A549 (cell line): Measurements from ENCODE around the gene GOLGA2. TPM values are rescaled to one million over a fixed set of nuclear protein-coding genes. Genes with fewer than 3 reads are reported as not detected.

Experiments
- ATAC-seq, 2 experiments: fragments of 200-7000 bp in 1 of 2; fragments of >200 bp in 1 of 2; cut with Nextera tagmentation in 1 of 2; cut with Tn5 transposase in 1 of 2; 3 replicates each; pipeline versions ENCODE4 v1.8.0 to v1.9.1; 2018 to 2020; ENCODE audit warnings: mild to moderate bottlenecking in 1 of 2, moderate library complexity in 1 of 2
- CTCF ChIA-PET: fragments of 300-600 bp; sonication (Branson Sonifier 250); formaldehyde crosslinking; extraction: SDS; loops from one replicate; lab custom pipeline; 2021; ENCODE audit warnings: antibody characterized with exemption, inconsistent platforms; lab: Yijun Ruan, JAX
- POLR2A ChIA-PET: fragments of 350-600 bp; formaldehyde crosslinking; extraction: SDS; loops from one replicate; lab custom pipeline; 2021; ENCODE audit warnings: antibody characterized with exemption, inconsistent platforms; lab: Yijun Ruan, JAX
- DNase-seq, 2 experiments: peaks; one replicate each; pipeline versions ENCODE4 v3.0.0 to v3.0.0-alpha.2; 2011 to 2016; ENCODE audit warnings: low read depth in 1 of 2, low spot score in 1 of 2
- FAIRE-seq: peaks from 2 replicates; lab custom pipeline; 2011; peaks lifted over from hg19 to GRCh38; lab: Jason Lieb, UNC
- H3K27ac ChIP-seq, 2 experiments: fragments of >200 bp; sonication (Bioruptor Twin); formaldehyde crosslinking; 3 replicates each; pipeline ENCODE4 v1.5.1; 2016 to 2017
- H3K4me1 ChIP-seq: fragments of >200 bp; sonication (Bioruptor Twin); formaldehyde crosslinking; 3 replicates; pipeline ENCODE4 v1.6.1; 2016
- H3K4me2 ChIP-seq: fragments of >200 bp; sonication (Bioruptor Twin); formaldehyde crosslinking; 3 replicates; pipeline ENCODE4 v1.6.1; 2016
- H3K4me3 ChIP-seq: fragments of >200 bp; sonication (Bioruptor Twin); formaldehyde crosslinking; 3 replicates; pipeline ENCODE4 v1.5.1; 2016
- H3K9me3 ChIP-seq: fragments of >200 bp; sonication (Bioruptor Twin); formaldehyde crosslinking; 3 replicates; pipeline ENCODE4 v1.6.1; 2016
- BHLHE40 ChIP-seq: IDR thresholded peaks from 2 replicates; pipeline ENCODE4 v1.6.1; 2012; ENCODE audit warnings: low read depth, low read length, inconsistent platforms
- CTCF ChIP-seq: fragments of >200 bp; sonication (Bioruptor Twin); formaldehyde crosslinking; IDR thresholded peaks from 3 replicates; pipeline ENCODE4 v1.5.1; 2016
- E2F6 ChIP-seq: IDR thresholded peaks from 2 replicates; pipeline ENCODE4 v1.6.1; 2012; ENCODE audit warnings: low read depth, borderline replicate concordance
- EP300 ChIP-seq, 2 experiments: fragments of >200 bp; sonication (Bioruptor Twin); formaldehyde crosslinking; IDR thresholded peaks; 2 replicates in 1 of 2; 3 replicates in 1 of 2; pipeline ENCODE4 v1.6.1; 2016 to 2017
- GATA3 ChIP-seq: IDR thresholded peaks from 2 replicates; pipeline ENCODE4 v1.6.1; 2012; ENCODE audit warnings: borderline replicate concordance
- HDAC2 ChIP-seq: fragments of 200-600 bp; sonication (generic); IDR thresholded peaks from 2 replicates; pipeline ENCODE4 v1.6.1; 2016
- HEYL ChIP-seq: fragments of 250-450 bp; sonication (Bioruptor Pico); IDR thresholded peaks from 2 replicates; pipeline ENCODE4 v1.8.0; 2021; ENCODE audit warnings: mild to moderate bottlenecking, moderate library complexity
- KDM1A ChIP-seq: fragments of 200-600 bp; sonication (generic); IDR thresholded peaks from 2 replicates; pipeline ENCODE4 v1.6.1; 2016; ENCODE audit warnings: low read depth, mild to moderate bottlenecking
- MAFK ChIP-seq: fragments of 450-650 bp; IDR thresholded peaks from 2 replicates; pipeline ENCODE4 v1.6.1; 2014; ENCODE audit not compliant: partially characterized antibody
- NPAS2 ChIP-seq: fragments of 250-450 bp; sonication (Bioruptor Pico); IDR thresholded peaks from 2 replicates; pipeline ENCODE4 v1.8.0; 2022; ENCODE audit warnings: mild to moderate bottlenecking, moderate library complexity, borderline replicate concordance
- POLR2A ChIP-seq: IDR thresholded peaks from 2 replicates; pipeline ENCODE4 v1.6.1; 2012; ENCODE audit warnings: mild to moderate bottlenecking, low read length
- POLR2AphosphoS2 ChIP-seq: conservative IDR thresholded peaks from 2 replicates; pipeline ENCODE4 v1.6.1; 2012; ENCODE audit warnings: low read length, improper control_type of control experiment, inconsistent platforms
- RAD21 ChIP-seq, 2 experiments: fragments of >200 bp in 1 of 2; sonication (Bioruptor Twin) in 1 of 2; formaldehyde crosslinking in 1 of 2; IDR thresholded peaks in 1 of 2; conservative IDR thresholded peaks in 1 of 2; 2 replicates in 1 of 2; 3 replicates in 1 of 2; pipeline ENCODE4 v1.6.1; 2012 to 2018; ENCODE audit warnings: inconsistent platforms in 1 of 2
- RCOR1 ChIP-seq: fragments of 150-350 bp; IDR thresholded peaks from 2 replicates; pipeline ENCODE4 v1.6.1; 2014; ENCODE audit warnings: antibody characterized with exemption, low read length, low read depth
- RNF2 ChIP-seq: fragments of 200-600 bp; sonication (generic); IDR thresholded peaks from 2 replicates; pipeline ENCODE4 v1.6.1; 2016; ENCODE audit warnings: low read depth, mild to moderate bottlenecking, antibody characterized with exemption, moderate library complexity, borderline replicate concordance
- SREBF2 ChIP-seq: fragments of 450-650 bp; IDR thresholded peaks from 2 replicates; pipeline ENCODE4 v1.6.1; 2014; ENCODE audit warnings: mild to moderate bottlenecking, moderate library complexity
- TFCP2L1 ChIP-seq: fragments of 250-450 bp; sonication (Bioruptor Pico); IDR thresholded peaks from 2 replicates; pipeline ENCODE4 v1.5.0; 2021; ENCODE audit warnings: mild to moderate bottlenecking
- ZFP36 ChIP-seq: fragments of 450-650 bp; IDR thresholded peaks from 2 replicates; pipeline ENCODE4 v1.6.1; 2014; ENCODE audit warnings: borderline replicate concordance; ENCODE audit not compliant: partially characterized antibody
- WGBS: methylation state at CpG from one replicate; pipeline ENCODE4 v1.1.6; 2017; ENCODE audit errors: missing lambda C conversion rate; 5-methylcytosine and 5-hydroxymethylcytosine counted together
- polyA plus RNA-seq, 4 experiments: library from polyadenylated mRNA; depleted of rRNA in 3 of 4; stranded (reverse); fragments of >200 nt; fragmentation: RNase III in 1 of 4; extraction: RNeasy Plus Mini Kit Qiagen cat#74134 plus additional on column Dnase treatment in 1 of 4; gene quantifications; 2 replicates in 3 of 4; 3 replicates in 1 of 4; pipeline ENCODE4 v1.2.3, GENCODE V29; 2011 to 2017
- TF ChIP-seq, protein P1 (sequence below): fragments of >200 bp; sonication (Bioruptor Twin); formaldehyde crosslinking; IDR thresholded peaks from 3 replicates; pipeline ENCODE4 v1.6.1; 2016
- TF ChIP-seq, protein P2 (sequence below): IDR thresholded peaks from 2 replicates; pipeline ENCODE4 v1.6.1; 2012

GOLGA2 gene
- polyA plus RNA-seq, 2 of the 4 experiments (the other 2 are of a cell fraction) = 55.3 to 60.1 TPM

GRCh38 chr9:128247226-128247803 lies 28.5 kb downstream of the GOLGA2 start:
- WGBS = 95% methylated on average over 5 of the region's 5 CpGs

DNA sequence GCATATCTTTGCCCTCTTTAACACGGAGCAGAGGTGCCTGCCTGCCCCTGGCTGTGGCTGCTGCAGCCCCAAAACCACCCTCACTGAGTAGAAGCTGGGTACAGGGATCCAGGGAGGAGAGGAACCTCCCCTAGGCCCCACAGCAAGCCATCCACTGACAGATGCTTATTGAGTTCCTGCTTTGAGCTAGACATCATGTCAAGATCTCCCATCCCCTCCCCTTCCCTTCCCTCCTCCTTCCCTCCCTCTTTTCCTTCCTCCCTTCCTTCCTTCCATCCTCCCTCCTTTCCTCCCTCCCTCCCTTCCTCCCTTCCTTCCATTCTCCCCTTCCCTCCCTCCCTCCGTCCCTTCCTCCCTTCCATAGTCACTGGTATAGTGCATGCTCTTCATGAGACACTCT lies 29.3 kb downstream of the GOLGA2 start:
- 92% methylated on average over 2 of the region's 2 CpGs for WGBS
- no peak overlapping the region for H3K4me2 ChIP-seq
- no peak for TF ChIP-seq E2F6
- TF ChIP-seq, protein P1, sequence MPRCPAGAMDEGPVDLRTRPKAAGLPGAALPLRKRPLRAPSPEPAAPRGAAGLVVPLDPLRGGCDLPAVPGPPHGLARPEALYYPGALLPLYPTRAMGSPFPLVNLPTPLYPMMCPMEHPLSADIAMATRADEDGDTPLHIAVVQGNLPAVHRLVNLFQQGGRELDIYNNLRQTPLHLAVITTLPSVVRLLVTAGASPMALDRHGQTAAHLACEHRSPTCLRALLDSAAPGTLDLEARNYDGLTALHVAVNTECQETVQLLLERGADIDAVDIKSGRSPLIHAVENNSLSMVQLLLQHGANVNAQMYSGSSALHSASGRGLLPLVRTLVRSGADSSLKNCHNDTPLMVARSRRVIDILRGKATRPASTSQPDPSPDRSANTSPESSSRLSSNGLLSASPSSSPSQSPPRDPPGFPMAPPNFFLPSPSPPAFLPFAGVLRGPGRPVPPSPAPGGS = no peak
- TF ChIP-seq TFCP2L1 (CRISPR knock-in tag) = no peak
- TF ChIP-seq MAFK = peak; percentile 27
- TF ChIP-seq CTCF = no peak
- no peak for TF ChIP-seq RCOR1
- TF ChIP-seq RNF2 = no peak
- TF ChIP-seq SREBF2 = no peak
- no peak for TF ChIP-seq POLR2AphosphoS2

More at GRCh38 chr9:128247226-128247803, 28.5 kb downstream of the GOLGA2 start:
- CTCF ChIA-PET = interaction anchor here (1.1 to 3.2 kb wide), 2 partner anchors 8 to 12 kb away, joined by 3 to 21 read pairs; no protein-coding TSS in a partner anchor
- Histone ChIP-seq H3K9me3 (no peaks in the 10 kb centered on the region), H3K4me1 (no peaks in the 10 kb centered on the region), H3K27ac (no peak overlapping the region), H3K4me3 (no peak overlapping the region), H3K4me2 (no peak overlapping the region)
- DNase-seq (no peak), ATAC-seq (no peak)
- POLR2A ChIA-PET = no interaction called here
- no peak for TF ChIP-seq POLR2A
- no peak for TF ChIP-seq RCOR1
- TF ChIP-seq RNF2 = no peak
- TF ChIP-seq GATA3 = no peak
- TF ChIP-seq, protein P2, sequence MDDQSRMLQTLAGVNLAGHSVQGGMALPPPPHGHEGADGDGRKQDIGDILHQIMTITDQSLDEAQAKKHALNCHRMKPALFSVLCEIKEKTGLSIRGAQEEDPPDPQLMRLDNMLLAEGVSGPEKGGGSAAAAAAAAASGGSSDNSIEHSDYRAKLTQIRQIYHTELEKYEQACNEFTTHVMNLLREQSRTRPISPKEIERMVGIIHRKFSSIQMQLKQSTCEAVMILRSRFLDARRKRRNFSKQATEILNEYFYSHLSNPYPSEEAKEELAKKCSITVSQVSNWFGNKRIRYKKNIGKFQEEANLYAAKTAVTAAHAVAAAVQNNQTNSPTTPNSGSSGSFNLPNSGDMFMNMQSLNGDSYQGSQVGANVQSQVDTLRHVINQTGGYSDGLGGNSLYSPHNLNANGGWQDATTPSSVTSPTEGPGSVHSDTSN = no peak
- TF ChIP-seq, all 56 proteins: peak for 0
- no peak for FAIRE-seq

DNA sequence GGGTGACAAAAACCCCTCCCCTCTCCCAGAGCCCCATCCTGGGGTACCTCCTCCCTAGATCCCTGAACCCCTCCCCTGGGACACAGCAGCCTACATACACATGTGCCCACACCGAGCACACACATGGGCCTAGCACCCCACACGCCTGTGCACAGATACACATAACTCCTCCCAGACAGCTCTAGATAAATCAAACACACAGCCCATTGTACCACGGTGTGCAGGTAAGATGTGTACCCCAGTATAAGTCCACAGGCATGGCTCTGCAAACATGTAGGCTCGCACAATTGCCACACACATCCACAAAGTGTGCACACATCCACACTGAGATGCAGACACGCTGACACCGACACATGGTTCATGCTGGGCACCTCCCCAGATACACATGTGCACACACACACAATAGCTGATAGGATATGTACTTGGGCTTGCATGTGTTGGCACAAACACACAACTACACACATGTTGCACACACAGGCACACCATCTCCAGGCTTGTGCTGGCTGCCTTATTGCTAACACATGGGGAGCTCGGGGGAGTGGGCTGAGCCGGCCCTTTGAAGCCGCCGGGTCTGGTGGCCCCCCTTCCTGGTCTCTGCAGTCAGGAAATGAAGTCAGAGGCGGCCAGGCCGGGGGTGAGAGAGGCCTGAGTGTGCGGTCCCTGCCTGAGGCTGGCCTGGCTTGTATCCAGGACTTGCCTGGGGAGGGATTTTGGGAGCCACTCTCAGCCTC lies 30.2 kb downstream of the GOLGA2 start:
- Histone ChIP-seq H3K4me3 (no peak overlapping the region), H3K9me3 (no peaks in the 10 kb centered on the region), H3K4me2 (no peak overlapping the region), H3K27ac (no peak overlapping the region), H3K4me1 (no peaks in the 10 kb centered on the region)
- no peak for TF ChIP-seq HDAC2
- 87% methylated on average over 13 of the region's 13 CpGs for WGBS
- CTCF ChIA-PET = interaction anchor here (1.4 to 3.2 kb wide), 2 partner anchors 10 to 24 kb away, joined by 3 to 21 read pairs; no protein-coding TSS in a partner anchor
- no peak for ATAC-seq
- no peak for DNase-seq
- POLR2A ChIA-PET = no interaction called here
- no peak for FAIRE-seq

More for the DNA sequence above, 29.3 kb downstream of the GOLGA2 start:
- Histone ChIP-seq H3K27ac (no peak overlapping the region), H3K4me3 (no peak overlapping the region), H3K9me3 (no peaks in the 10 kb centered on the region), H3K4me1 (no peaks in the 10 kb centered on the region)
- FAIRE-seq (no peak), DNase-seq (no peak), ATAC-seq (no peak)
- ChIA-PET CTCF (interaction anchor here (1.1 to 3.2 kb wide), 3 partner anchors 9 to 25 kb away, joined by 3 to 21 read pairs (median 3); no protein-coding TSS in a partner anchor), POLR2A (no interaction called here)

- POLR2A ChIA-PET = no interaction called here
- no peak for FAIRE-seq
- Histone ChIP-seq H3K4me2 (no peak overlapping the region), H3K4me1 (no peaks in the 10 kb centered on the region), H3K27ac (no peak overlapping the region), H3K4me3 (no peak overlapping the region), H3K9me3 (no peaks in the 10 kb centered on the region)
- ATAC-seq = no peak
- 78% methylated on average over 6 of the region's 18 CpGs for WGBS
- CTCF ChIA-PET = interaction anchor here (3.2 kb wide), 1 partner anchor 11 kb away, joined by 21 read pairs; no protein-coding TSS in a partner anchor
- DNase-seq = no peak
- TF ChIP-seq RAD21 (conservative IDR thresholded peaks at IDR 0.05 in 1 of 2, IDR thresholded peaks at IDR 0.05 in 1 of 2) (no peak), BHLHE40 (no peak), ZFP36 (no peak), EP300 (IDR thresholded peaks at IDR 0.05) (no peak), KDM1A (no peak), RNF2 (no peak), MAFK (no peak), NPAS2 (no peak), HEYL (no peak)
- TF ChIP-seq, protein P1 = no peak
Measured at GRCh38 chr9:128244837-128245231, 31.0 kb downstream of the GOLGA2 start.
